ENCODE measurements around the gene FAM217B.

FAM217B gene

DNA sequence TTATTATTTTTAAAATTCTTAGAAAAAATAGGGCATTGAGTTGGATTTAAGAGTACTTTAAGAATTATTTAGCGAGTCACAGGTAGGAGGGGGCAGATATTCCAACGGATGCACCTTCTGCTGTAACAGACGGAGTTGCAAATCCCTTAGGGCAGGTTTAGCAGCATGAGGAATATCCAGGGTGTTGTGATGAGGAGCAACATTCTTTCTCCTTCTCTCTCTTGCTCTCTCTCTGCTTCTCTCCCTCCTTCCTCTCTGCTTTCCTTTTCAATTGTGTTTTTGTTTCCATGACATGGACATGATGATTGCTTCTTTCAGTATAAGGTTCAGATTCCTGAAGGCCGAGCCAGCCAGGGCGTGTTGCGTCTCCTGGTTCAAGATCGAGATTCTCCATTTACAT is 46.9 kb downstream of the FAM217B start:
- no peak for DNase-seq (ENCODE audit: low read depth in 1 of 2, low spot score in 1 of 2)
- Histone ChIP-seq H3K27ac (replicated peaks) (no peak overlapping the region), H3K27me3 (ENCODE audit: insufficient read depth, poor library complexity, severe bottlenecking) (no peaks in the 10 kb centered on the region), H3K4me3 (replicated peaks; ENCODE audit: insufficient read depth, low read length) (no peak overlapping the region)
- TF ChIP-seq SPI1 (IDR thresholded peaks at IDR 0.05; ENCODE audit: borderline replicate concordance, low read depth) (no peak), CTCF (IDR thresholded peaks at IDR 0.05; ENCODE audit: insufficient read depth, low read length) (no peak), POLR2AphosphoS5 (IDR thresholded peaks at IDR 0.05; ENCODE audit: low read depth) (no peak), GABPA (IDR thresholded peaks at IDR 0.05; ENCODE audit: low read depth) (no peak)
- TF ChIP-seq, protein P1, sequence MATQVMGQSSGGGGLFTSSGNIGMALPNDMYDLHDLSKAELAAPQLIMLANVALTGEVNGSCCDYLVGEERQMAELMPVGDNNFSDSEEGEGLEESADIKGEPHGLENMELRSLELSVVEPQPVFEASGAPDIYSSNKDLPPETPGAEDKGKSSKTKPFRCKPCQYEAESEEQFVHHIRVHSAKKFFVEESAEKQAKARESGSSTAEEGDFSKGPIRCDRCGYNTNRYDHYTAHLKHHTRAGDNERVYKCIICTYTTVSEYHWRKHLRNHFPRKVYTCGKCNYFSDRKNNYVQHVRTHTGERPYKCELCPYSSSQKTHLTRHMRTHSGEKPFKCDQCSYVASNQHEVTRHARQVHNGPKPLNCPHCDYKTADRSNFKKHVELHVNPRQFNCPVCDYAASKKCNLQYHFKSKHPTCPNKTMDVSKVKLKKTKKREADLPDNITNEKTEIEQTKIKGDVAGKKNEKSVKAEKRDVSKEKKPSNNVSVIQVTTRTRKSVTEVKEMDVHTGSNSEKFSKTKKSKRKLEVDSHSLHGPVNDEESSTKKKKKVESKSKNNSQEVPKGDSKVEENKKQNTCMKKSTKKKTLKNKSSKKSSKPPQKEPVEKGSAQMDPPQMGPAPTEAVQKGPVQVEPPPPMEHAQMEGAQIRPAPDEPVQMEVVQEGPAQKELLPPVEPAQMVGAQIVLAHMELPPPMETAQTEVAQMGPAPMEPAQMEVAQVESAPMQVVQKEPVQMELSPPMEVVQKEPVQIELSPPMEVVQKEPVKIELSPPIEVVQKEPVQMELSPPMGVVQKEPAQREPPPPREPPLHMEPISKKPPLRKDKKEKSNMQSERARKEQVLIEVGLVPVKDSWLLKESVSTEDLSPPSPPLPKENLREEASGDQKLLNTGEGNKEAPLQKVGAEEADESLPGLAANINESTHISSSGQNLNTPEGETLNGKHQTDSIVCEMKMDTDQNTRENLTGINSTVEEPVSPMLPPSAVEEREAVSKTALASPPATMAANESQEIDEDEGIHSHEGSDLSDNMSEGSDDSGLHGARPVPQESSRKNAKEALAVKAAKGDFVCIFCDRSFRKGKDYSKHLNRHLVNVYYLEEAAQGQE (IDR thresholded peaks at IDR 0.05; ENCODE audit: insufficient replicate concordance, low read depth), result no peak

DNA sequence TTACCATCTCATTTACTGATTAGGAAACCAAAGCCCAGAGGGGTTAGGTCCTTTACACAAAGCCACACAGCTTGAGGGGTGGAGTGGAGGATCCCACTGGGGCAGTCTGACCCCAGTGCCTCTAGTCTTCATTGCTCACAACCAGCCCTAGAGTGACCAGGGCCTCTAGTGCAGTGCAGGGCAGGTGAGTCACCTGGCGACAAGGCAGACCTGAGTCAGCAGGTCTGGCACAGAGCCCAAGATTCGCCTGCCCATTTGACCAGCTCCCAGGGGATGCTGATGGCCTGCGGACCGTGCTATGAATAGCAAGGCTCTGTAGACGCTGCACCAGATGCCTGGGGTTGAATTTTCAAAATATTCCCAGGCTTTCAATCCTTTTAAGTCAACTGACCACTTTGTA is 48.0 kb downstream of the FAM217B start:
- H3K27ac ChIP-seq (replicated peaks), result no peak overlapping the region
- no peak for TF ChIP-seq CTCF (IDR thresholded peaks at IDR 0.05; ENCODE audit: insufficient read depth, low read length)
- TF ChIP-seq SPI1 (IDR thresholded peaks at IDR 0.05; ENCODE audit: borderline replicate concordance, low read depth), result no peak
- TF ChIP-seq POLR2AphosphoS5 (IDR thresholded peaks at IDR 0.05; ENCODE audit: low read depth), result no peak
- TF ChIP-seq, protein P1 (IDR thresholded peaks at IDR 0.05; ENCODE audit: insufficient replicate concordance, low read depth), result no peak
- TF ChIP-seq GABPA (IDR thresholded peaks at IDR 0.05; ENCODE audit: low read depth), result no peak
- DNase-seq (ENCODE audit: low read depth in 1 of 2, low spot score in 1 of 2), result no peak
- no peak overlapping the region for H3K4me3 ChIP-seq (replicated peaks; ENCODE audit: insufficient read depth, low read length)
- H3K27me3 ChIP-seq (ENCODE audit: insufficient read depth, poor library complexity, severe bottlenecking), result no peaks in the 10 kb centered on the region

DNA sequence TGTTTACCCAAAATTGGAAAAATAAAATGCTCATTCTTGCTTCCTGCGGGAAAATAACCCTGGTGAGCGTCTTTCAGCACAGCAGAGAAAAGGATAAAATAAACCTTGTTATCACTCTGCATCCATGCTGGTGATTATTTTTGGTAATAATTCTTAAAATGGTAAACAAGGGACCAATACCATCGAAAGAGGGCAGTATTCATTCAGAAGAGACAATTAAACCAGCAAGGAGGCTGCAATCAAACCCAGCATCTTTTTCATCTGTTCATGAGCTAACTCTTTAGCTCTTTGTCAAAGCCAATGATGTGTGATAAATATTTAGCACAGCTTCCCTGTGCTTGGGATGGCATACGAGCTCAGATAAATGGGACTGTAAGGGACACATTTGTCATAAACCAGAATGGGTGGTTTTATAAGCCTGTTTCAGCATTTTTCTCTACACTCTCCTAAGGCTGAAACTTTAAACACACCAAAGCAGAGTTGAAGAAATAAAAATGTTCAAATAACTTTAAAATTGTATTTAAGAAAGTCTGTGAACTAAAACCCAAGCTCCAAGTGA is 52.4 kb downstream of the FAM217B start:
- peak; percentile 38 to 63 for DNase-seq (ENCODE audit: low read depth in 1 of 2, low spot score in 1 of 2)
- Histone ChIP-seq H3K4me3 (replicated peaks; ENCODE audit: insufficient read depth, low read length) (no peak overlapping the region), H3K27ac (replicated peaks) (peak overlapping the region; percentile 25; the same call in 1 of the 2 replicates), H3K27me3 (ENCODE audit: insufficient read depth, poor library complexity, severe bottlenecking) (no peaks in the 10 kb centered on the region)
- no peak for TF ChIP-seq SPI1 (IDR thresholded peaks at IDR 0.05; ENCODE audit: borderline replicate concordance, low read depth)
- peak; percentile 49 for TF ChIP-seq CTCF (IDR thresholded peaks at IDR 0.05; ENCODE audit: insufficient read depth, low read length)

Data from HL-60 (cell line).